Stomach smooth muscle (tissue), 2 donors: ENCODE measurements around the gene FOXR1.
"Not testable (repeated sequence)": the region's sequence is repeated elsewhere in the genome, so short reads cannot be mapped to it uniquely, and the experiment has no call there.

ENCODE experiments used
- H3K27ac ChIP-seq: one replicate; pipeline ENCODE4 v1.7.0; 2013; ENCODE audit warnings: mild to moderate bottlenecking, low read length, inconsistent platforms
- H3K27me3 ChIP-seq, 2 donors: one replicate each; pipeline ENCODE4 v1.7.0; 2013; ENCODE audit warnings: low read length in 2 of 2; ENCODE audit not compliant: insufficient read depth in 2 of 2, control insufficient read depth in 1 of 2
- H3K36me3 ChIP-seq, 2 donors: one replicate each; pipeline ENCODE4 v1.7.0; 2013; ENCODE audit warnings: low read length in 2 of 2; ENCODE audit not compliant: control insufficient read depth in 2 of 2, insufficient read depth in 2 of 2
- H3K4me1 ChIP-seq: one replicate; pipeline ENCODE4 v1.7.0; 2013; ENCODE audit warnings: low read length; ENCODE audit not compliant: control insufficient read depth, insufficient read depth
- H3K4me3 ChIP-seq, 2 donors: one replicate each; pipeline ENCODE4 v1.7.0; 2013; ENCODE audit warnings: low read length in 2 of 2
- H3K9ac ChIP-seq, 2 donors: one replicate each; pipeline ENCODE4 v1.7.0; 2013; ENCODE audit warnings: low read length in 2 of 2, mild to moderate bottlenecking in 1 of 2
- H3K9me3 ChIP-seq, 2 donors: one replicate each; pipeline ENCODE4 v1.7.0; 2013; ENCODE audit warnings: low read length in 2 of 2; ENCODE audit not compliant: control insufficient read depth in 2 of 2
- donor health status: healthy.
- donor health status: Pancreatic carcinoma.

FOXR1 gene

DNA sequence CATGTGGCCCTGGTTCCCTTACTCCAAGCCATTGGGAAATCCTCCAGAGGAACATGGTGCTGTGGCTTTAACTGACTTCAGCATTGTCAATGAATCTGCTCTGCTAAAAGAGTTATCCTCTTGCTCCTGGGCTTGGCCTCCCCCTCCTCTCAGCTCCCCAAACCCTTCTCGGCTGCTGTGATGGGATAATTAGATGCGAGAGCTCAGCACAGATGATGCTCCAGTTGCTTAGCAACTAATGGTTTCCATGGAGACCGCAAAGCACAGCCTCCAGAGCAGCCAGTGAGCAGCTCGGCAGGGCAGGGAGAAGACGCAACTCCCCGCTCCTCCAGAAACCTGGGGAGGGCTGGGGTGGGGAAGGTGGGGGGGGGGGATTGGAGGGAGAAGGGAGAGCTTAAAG is 18.3 kb upstream of the FOXR1 start:
- Histone ChIP-seq H3K36me3 (no peaks in the 10 kb centered on the region), H3K4me1 (peaks cover 3% of the 10 kb centered on the region), H3K27ac (no peak overlapping the region), H3K4me3 (no peak overlapping the region), H3K9ac (no peak overlapping the region), H3K27me3 (no peaks in the 10 kb centered on the region), H3K9me3 (no peaks in the 10 kb centered on the region)

DNA sequence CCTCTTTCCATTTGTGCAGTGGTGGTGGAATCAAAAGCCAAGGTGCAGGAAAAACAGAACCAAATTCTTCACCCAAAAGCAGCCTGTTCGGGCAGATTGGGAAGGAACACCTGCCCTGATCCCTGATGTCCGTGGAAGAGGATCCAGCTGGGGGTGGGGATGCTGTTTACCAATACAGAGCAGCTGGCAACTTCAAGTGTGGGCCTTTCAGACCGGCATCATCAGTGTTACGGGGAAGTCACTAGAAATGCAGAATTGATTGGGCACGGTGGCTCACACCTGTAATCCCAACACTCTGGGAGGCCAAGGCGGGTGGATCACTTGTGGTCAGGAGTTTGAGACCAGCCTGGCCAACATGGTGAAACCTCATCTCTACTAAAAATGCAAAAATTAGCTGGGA is 17.6 kb upstream of the FOXR1 start:
- H3K36me3 ChIP-seq, H3K27ac ChIP-seq, H3K4me3 ChIP-seq: not testable (repeated sequence)

DNA sequence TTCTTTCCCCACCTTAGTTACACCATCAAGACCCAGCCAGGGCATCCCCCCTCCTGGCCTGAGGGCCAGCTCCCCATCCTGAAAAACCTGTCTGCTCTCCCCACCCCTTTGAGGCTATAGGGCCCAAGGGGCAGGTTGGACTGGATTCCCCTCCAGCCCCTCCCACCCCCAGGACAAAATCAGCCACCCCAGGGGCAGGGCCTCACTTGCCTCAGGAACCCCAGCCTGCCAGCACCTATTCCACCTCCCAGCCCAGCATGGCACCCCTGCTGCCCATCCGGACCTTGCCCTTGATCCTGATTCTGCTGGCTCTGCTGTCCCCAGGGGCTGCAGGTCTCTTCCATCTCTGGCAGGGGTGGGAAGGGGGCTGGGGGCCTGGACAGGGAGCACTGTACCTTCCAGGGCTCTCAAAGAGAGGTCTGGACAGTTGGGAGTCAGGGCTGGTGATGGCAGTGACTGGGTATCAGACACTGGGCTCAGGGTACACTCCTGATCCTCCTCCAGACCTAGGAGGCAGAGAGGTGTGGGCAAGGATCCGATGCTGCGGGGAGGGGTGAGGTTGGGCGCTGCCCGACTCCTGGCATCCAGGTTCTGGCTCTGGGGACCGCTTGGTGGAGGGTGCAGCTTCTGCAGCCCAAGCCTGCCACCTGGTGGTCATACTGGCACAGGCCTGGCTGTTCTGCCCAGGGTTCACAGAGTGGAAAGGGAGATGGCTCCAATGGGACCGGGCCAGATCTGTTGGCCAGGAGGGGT is 15.3 kb upstream of the FOXR1 start, which contains the start of gene UPK2:
Gene UPK2 (plus strand): TSS at position 205 of the 753 bp plus-strand sequence. CDS start 53 bp downstream, at position 258.
- Histone ChIP-seq H3K4me3 (no peak within 1 kb of the TSS), H3K27me3 (no peaks in the 10 kb centered on the region), H3K9ac (no peak within 1 kb of the TSS), H3K4me1 (peaks cover 3% of the 10 kb centered on the region), H3K27ac (no peak within 1 kb of the TSS), H3K36me3 (no peaks in the 10 kb centered on the region), H3K9me3 (no peaks in the 10 kb centered on the region)

More for the DNA sequence above, 17.6 kb upstream of the FOXR1 start:
- not testable (repeated sequence) for H3K9ac ChIP-seq, H3K4me1 ChIP-seq, H3K27me3 ChIP-seq, H3K9me3 ChIP-seq

GRCh38 chr11:118956847-118957469 is 14.6 kb upstream of the FOXR1 start:
- Histone ChIP-seq H3K4me3 (no peak overlapping the region), H3K9ac (no peak overlapping the region), H3K9me3 (no peaks in the 10 kb centered on the region), H3K27ac (no peak overlapping the region), H3K27me3 (no peaks in the 10 kb centered on the region), H3K4me1 (peaks cover 3% of the 10 kb centered on the region), H3K36me3 (no peaks in the 10 kb centered on the region)

GRCh38 chr11:118957549-118957948 is 14.0 kb upstream of the FOXR1 start:
- no peaks in the 10 kb centered on the region for H3K9me3 ChIP-seq
- H3K27ac ChIP-seq, result no peak overlapping the region
- H3K9ac ChIP-seq, result no peak overlapping the region
- H3K27me3 ChIP-seq, result no peaks in the 10 kb centered on the region
- H3K4me1 ChIP-seq, result peaks cover 3% of the 10 kb centered on the region
- H3K36me3 ChIP-seq, result no peaks in the 10 kb centered on the region
- no peak overlapping the region for H3K4me3 ChIP-seq

DNA sequence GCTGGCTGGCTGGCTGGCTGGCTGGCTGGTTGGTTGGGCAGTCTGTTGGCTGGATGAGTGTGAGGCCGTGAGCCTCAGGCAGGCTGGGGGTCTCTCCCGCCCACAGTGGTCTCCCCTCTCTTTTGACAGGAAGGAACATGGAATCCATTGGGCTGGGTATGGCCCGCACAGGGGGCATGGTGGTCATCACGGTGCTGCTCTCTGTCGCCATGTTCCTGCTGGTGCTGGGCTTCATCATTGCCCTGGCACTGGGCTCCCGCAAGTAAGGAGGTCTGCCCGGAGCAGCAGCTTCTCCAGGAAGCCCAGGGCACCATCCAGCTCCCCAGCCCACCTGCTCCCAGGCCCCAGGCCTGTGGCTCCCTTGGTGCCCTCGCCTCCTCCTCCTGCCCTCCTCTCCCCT is 13.6 kb upstream of the FOXR1 start:
- no peaks in the 10 kb centered on the region for H3K9me3 ChIP-seq
- peaks cover 3% of the 10 kb centered on the region for H3K4me1 ChIP-seq
- no peak overlapping the region for H3K4me3 ChIP-seq
- no peaks in the 10 kb centered on the region for H3K27me3 ChIP-seq
- H3K9ac ChIP-seq, result no peak overlapping the region
- no peaks in the 10 kb centered on the region for H3K36me3 ChIP-seq
- H3K27ac ChIP-seq, result no peak overlapping the region

- Histone ChIP-seq H3K9ac (no peak overlapping the region), H3K27me3 (no peaks in the 10 kb centered on the region), H3K4me3 (no peak overlapping the region), H3K36me3 (no peaks in the 10 kb centered on the region), H3K27ac (no peak overlapping the region), H3K4me1 (peaks cover 3% of the 10 kb centered on the region), H3K9me3 (no peaks in the 10 kb centered on the region)
These were observed 13.0 kb upstream of the FOXR1 start for GRCh38 chr11:118958577-118958976.

DNA sequence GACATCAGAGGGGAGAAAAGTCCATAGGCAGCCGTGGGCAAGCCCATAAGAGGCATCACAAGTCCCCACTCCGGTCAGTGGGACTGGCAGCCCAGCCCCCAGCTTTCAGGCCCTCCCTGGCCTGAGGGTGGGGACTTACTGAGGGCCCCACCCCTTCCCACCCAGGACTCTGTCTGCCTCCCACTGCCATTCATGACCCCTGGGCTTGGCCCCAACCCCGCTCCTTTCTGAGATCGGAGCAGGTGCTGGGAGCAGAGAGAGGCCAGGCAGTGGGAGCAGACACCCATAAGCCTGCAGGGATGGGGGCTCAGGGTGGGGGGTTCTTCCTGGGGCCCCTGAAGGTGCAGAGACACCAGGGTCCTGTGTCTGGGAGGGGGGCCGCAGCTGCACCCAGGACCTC is 10.4 kb upstream of the FOXR1 start:
- Histone ChIP-seq H3K4me3 (no peak overlapping the region), H3K36me3 (no peaks in the 10 kb centered on the region), H3K4me1 (peaks cover 3% of the 10 kb centered on the region), H3K27ac (no peak overlapping the region), H3K9me3 (no peaks in the 10 kb centered on the region), H3K27me3 (no peaks in the 10 kb centered on the region), H3K9ac (no peak overlapping the region)

GRCh38 chr11:118961591-118961990 is 10.0 kb upstream of the FOXR1 start:
- Histone ChIP-seq H3K27me3 (no peaks in the 10 kb centered on the region), H3K9me3 (no peaks in the 10 kb centered on the region), H3K36me3 (no peaks in the 10 kb centered on the region), H3K4me3 (no peak overlapping the region), H3K27ac (no peak overlapping the region), H3K9ac (no peak overlapping the region), H3K4me1 (peaks cover 1% of the 10 kb centered on the region)

DNA sequence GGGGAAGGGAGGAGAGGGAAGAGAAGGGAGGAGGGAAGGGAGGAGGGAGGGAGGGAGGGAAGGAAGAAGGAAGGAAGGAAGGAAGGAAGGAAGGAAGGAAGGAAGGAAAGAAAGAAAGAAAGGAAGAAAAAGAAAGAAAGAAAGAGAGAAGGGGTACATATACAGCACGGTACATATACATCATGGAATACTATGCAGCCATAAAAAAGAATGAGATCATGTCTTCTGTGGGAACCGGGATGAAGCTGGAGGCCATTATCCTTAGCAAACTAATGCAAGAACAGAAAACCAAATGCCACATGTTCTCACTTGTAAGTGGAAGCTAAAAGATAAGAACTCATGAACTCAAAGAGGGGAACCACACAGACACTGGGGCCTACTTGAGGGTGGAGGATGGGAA is 2.1 kb upstream of the FOXR1 start:
- peaks cover 0 to 11% of the 10 kb centered on the region in 2 donors for H3K27me3 ChIP-seq
- H3K27ac ChIP-seq, H3K9me3 ChIP-seq, H3K36me3 ChIP-seq, H3K4me3 ChIP-seq, H3K9ac ChIP-seq, H3K4me1 ChIP-seq: not testable (repeated sequence)

GRCh38 chr11:118973985-118974384 is 2.4 kb downstream of the FOXR1 start:
- peaks cover 2 to 11% of the 10 kb centered on the region in 2 donors for H3K27me3 ChIP-seq
- no peaks in the 10 kb centered on the region for H3K4me1 ChIP-seq
- H3K27ac ChIP-seq, result no peak overlapping the region
- H3K9me3 ChIP-seq, result no peaks in the 10 kb centered on the region
- no peak overlapping the region for H3K4me3 ChIP-seq
- no peaks in the 10 kb centered on the region for H3K36me3 ChIP-seq
- H3K9ac ChIP-seq, result no peak overlapping the region
